HCT116 (cell line): Measurements from ENCODE around the gene DEFB114. TPM values are rescaled to one million over a fixed set of nuclear protein-coding genes. Genes with fewer than 3 reads are reported as not detected.

Experiments
- ATAC-seq: fragments of 200-7000 bp; cut with Tn5 transposase; 2 replicates; pipeline ENCODE4 v1.9.1; 2020; ENCODE audit warnings: mild to moderate bottlenecking, moderate library complexity
- BruUV-seq: library from RNA; stranded (reverse); fragments of 400-500 nt; replicated peaks from 2 replicates; lab custom pipeline; 2021; lab: Mats Ljungman, UMichigan
- CTCF ChIA-PET: fragments of 300-600 bp; sonication (Branson Sonifier 250); formaldehyde crosslinking; loops from one replicate; lab custom pipeline; 2021; ENCODE audit warnings: antibody characterized with exemption; lab: Charles Lee
- POLR2A ChIA-PET: fragments of 300-600, 350-600 bp; sonication (Branson Sonifier 250); formaldehyde crosslinking; loops from one replicate; lab custom pipeline; 2021; ENCODE audit warnings: antibody characterized with exemption; lab: Charles Lee
- RAD21 ChIA-PET, 2 experiments: fragments of 300-600 bp; sonication (Branson Sonifier 250); formaldehyde crosslinking; loops; one replicate each; lab custom pipeline; 2023; ENCODE audit warnings: low total read pairs in 2 of 2; ENCODE audit not compliant: uncharacterized antibody in 2 of 2, unreplicated experiment in 2 of 2, low non-redundant PET in 1 of 2; lab: Charles Lee
- DNase-seq: peaks from one replicate; pipeline ENCODE4 v3.0.0-alpha.2; 2010; ENCODE audit warnings: low read depth, low spot score
- H2AFZ ChIP-seq: fragments of 200-600 bp; shearing (Covaris generic), sonication (generic); 2 replicates; pipeline ENCODE4 v1.6.1; 2017; ENCODE audit warnings: low read depth, mixed run types, mixed read lengths, antibody characterized with exemption, low read length; ENCODE audit not compliant: poor library complexity, severe bottlenecking
- H3K27ac ChIP-seq: 2 replicates; pipeline ENCODE4 v1.5.1; 2012; ENCODE audit warnings: low read depth, low read length
- H3K27me3 ChIP-seq: fragments of 200-600 bp; sonication (generic); 2 replicates; pipeline ENCODE4 v1.6.1; 2016; ENCODE audit warnings: mixed run types, low read length, mixed read lengths; ENCODE audit not compliant: insufficient read depth
- H3K36me3 ChIP-seq, 2 experiments: fragments of 200-500 bp in 1 of 2; fragments of 200-600 bp in 1 of 2; sonication (Bioruptor generic) in 1 of 2; sonication (generic) in 1 of 2; 2 replicates each; pipeline versions ENCODE4 v1.5.1 to v1.6.1; 2014 to 2016; ENCODE audit warnings: low read length in 2 of 2, inconsistent platforms in 1 of 2, mixed read lengths in 1 of 2, mixed run types in 1 of 2; ENCODE audit not compliant: insufficient read depth in 2 of 2, control insufficient read depth in 1 of 2
- H3K4me1 ChIP-seq, 2 experiments: fragments of 200-600 bp in 1 of 2; sonication (generic) in 1 of 2; 2 replicates each; pipeline versions ENCODE4 v1.5.1 to v1.6.1; 2012 to 2017; ENCODE audit warnings: low read length in 2 of 2, inconsistent platforms in 1 of 2, mild to moderate bottlenecking in 1 of 2, mixed read lengths in 1 of 2, mixed run types in 1 of 2, moderate library complexity in 1 of 2; ENCODE audit not compliant: insufficient read depth in 2 of 2, control insufficient read depth in 1 of 2
- H3K4me2 ChIP-seq: fragments of 200-600 bp; sonication (generic); 2 replicates; pipeline ENCODE4 v1.6.1; 2017; ENCODE audit warnings: mixed run types, low read length, mixed read lengths
- H3K4me3 ChIP-seq, 2 experiments: fragments of 200-600 bp in 1 of 2; sonication (generic) in 1 of 2; replicated peaks in 1 of 2; 2 replicates each; pipeline ENCODE4 v1.5.1; 2011 to 2016; ENCODE audit warnings: low read length in 2 of 2, control low read depth in 1 of 2, low read depth in 1 of 2, mild to moderate bottlenecking in 1 of 2, mixed read lengths in 1 of 2, mixed run types in 1 of 2
- H3K79me2 ChIP-seq: fragments of 200-600 bp; sonication (generic); 2 replicates; pipeline ENCODE4 v1.6.1; 2017; ENCODE audit warnings: mild to moderate bottlenecking, mixed run types, low read length, moderate library complexity, mixed read lengths; ENCODE audit not compliant: insufficient read depth
- H3K9ac ChIP-seq: fragments of 200-600 bp; sonication (generic); 2 replicates; pipeline ENCODE4 v1.6.1; 2016; ENCODE audit warnings: low read length, mixed read lengths
- H3K9me2 ChIP-seq: fragments of 200-600 bp; sonication (generic), shearing (Covaris generic); 2 replicates; pipeline ENCODE4 v1.6.1; 2017; ENCODE audit warnings: mixed run types, mild to moderate bottlenecking, moderate library complexity; ENCODE audit not compliant: insufficient read depth
- H3K9me3 ChIP-seq, 2 experiments: fragments of 200-500 bp in 1 of 2; fragments of 200-600 bp in 1 of 2; sonication (Bioruptor generic) in 1 of 2; sonication (generic) in 1 of 2; 2 replicates each; pipeline ENCODE4 v1.6.1; 2014 to 2017; ENCODE audit warnings: low read length in 2 of 2, mixed read lengths in 2 of 2, inconsistent platforms in 1 of 2, low read depth in 1 of 2, mild to moderate bottlenecking in 1 of 2, mixed run types in 1 of 2, moderate library complexity in 1 of 2; ENCODE audit not compliant: control insufficient read depth in 1 of 2, insufficient read depth in 1 of 2
- H4K20me1 ChIP-seq: fragments of 200-600 bp; sonication (generic), shearing (Covaris generic); 2 replicates; pipeline ENCODE4 v1.6.1; 2017; ENCODE audit warnings: mixed run types, mild to moderate bottlenecking, moderate library complexity; ENCODE audit not compliant: insufficient read depth
- CBX3 ChIP-seq: IDR thresholded peaks from 2 replicates; pipeline ENCODE4 v1.6.1; 2012; ENCODE audit warnings: low read depth
- EGR1 ChIP-seq: IDR thresholded peaks from 2 replicates; pipeline ENCODE4 v1.6.1; 2012; ENCODE audit warnings: low read depth
- ELF1 ChIP-seq: IDR thresholded peaks from 2 replicates; pipeline ENCODE4 v1.6.1; 2012; ENCODE audit warnings: low read depth, borderline replicate concordance
- EZH2 ChIP-seq: fragments of 200-600 bp; sonication (generic); IDR thresholded peaks from 2 replicates; pipeline ENCODE4 v1.6.1; 2017; ENCODE audit warnings: antibody characterized with exemption, mixed run types
- EZH2phosphoT487 ChIP-seq: fragments of 200-600 bp; IDR thresholded peaks from 2 replicates; pipeline ENCODE4 v1.6.1; 2018; ENCODE audit warnings: antibody characterized with exemption, borderline replicate concordance
- FOSL1 ChIP-seq: IDR thresholded peaks from 2 replicates; pipeline ENCODE4 v1.6.1; 2012; ENCODE audit warnings: low read depth
- JUND ChIP-seq: IDR thresholded peaks from 2 replicates; pipeline ENCODE4 v1.6.1; 2012
- RAD21 ChIP-seq: IDR thresholded peaks from 2 replicates; pipeline ENCODE4 v1.6.1; 2012; ENCODE audit warnings: low read depth, mild to moderate bottlenecking
- SIN3A ChIP-seq: IDR thresholded peaks from 2 replicates; pipeline ENCODE4 v1.6.1; 2012; ENCODE audit warnings: low read depth
- SP1 ChIP-seq: IDR thresholded peaks from 2 replicates; pipeline ENCODE4 v1.6.1; 2012; ENCODE audit warnings: low read depth
- SRF ChIP-seq: IDR thresholded peaks from 2 replicates; pipeline ENCODE4 v1.6.1; 2012; ENCODE audit warnings: low read depth
- TCF7L2 ChIP-seq: IDR thresholded peaks from 2 replicates; pipeline ENCODE4 v1.7.0; 2011; ENCODE audit warnings: borderline replicate concordance, inconsistent platforms; ENCODE audit not compliant: insufficient read depth, insufficient read length; ENCODE audit errors: extremely low read depth
- YY1 ChIP-seq: IDR thresholded peaks from 2 replicates; pipeline ENCODE4 v1.6.1; 2011; ENCODE audit warnings: low read length, low read depth, moderate library complexity, mild to moderate bottlenecking; ENCODE audit not compliant: insufficient replicate concordance; ENCODE audit errors: extremely low read depth
- ZFX ChIP-seq: fragments of 450-650 bp; IDR thresholded peaks from 2 replicates; pipeline ENCODE4 v1.6.1; 2017
- intact Hi-C: fragments of 100-400 bp; cut with micrococcal nuclease; formaldehyde crosslinking; loops from 2 replicates; pipeline ENCODE4 v1.10.0; 2022
- total RNA-seq: library from RNA; stranded (reverse); gene quantifications from one replicate; pipeline ENCODE4 v1.2.1, GENCODE V29; 2021; ENCODE audit not compliant: unreplicated experiment
- TF ChIP-seq, protein P1 (sequence below): IDR thresholded peaks from 2 replicates; pipeline ENCODE4 v1.6.1; 2012
- TF ChIP-seq, protein P2 (sequence below), 3 experiments: fragments of 200-600 bp in 1 of 3; sonication (generic) in 1 of 3; IDR thresholded peaks in 2 of 3; conservative IDR thresholded peaks in 1 of 3; 2 replicates each; pipeline ENCODE4 v1.5.1; 2012 to 2017; ENCODE audit warnings: low read depth in 2 of 3, low read length in 2 of 3, antibody characterized with exemption in 1 of 3, borderline replicate concordance in 1 of 3, control low read depth in 1 of 3, mild to moderate bottlenecking in 1 of 3, mixed read lengths in 1 of 3, mixed run types in 1 of 3, moderate library complexity in 1 of 3; ENCODE audit not compliant: insufficient read depth in 1 of 3
- TF ChIP-seq, protein P3 (sequence below): IDR thresholded peaks from 2 replicates; pipeline ENCODE4 v1.6.1; 2012; ENCODE audit warnings: low read depth

Gene DEFB114
- total RNA-seq, 1 experiment from 2014 or later: not detected

DNA sequence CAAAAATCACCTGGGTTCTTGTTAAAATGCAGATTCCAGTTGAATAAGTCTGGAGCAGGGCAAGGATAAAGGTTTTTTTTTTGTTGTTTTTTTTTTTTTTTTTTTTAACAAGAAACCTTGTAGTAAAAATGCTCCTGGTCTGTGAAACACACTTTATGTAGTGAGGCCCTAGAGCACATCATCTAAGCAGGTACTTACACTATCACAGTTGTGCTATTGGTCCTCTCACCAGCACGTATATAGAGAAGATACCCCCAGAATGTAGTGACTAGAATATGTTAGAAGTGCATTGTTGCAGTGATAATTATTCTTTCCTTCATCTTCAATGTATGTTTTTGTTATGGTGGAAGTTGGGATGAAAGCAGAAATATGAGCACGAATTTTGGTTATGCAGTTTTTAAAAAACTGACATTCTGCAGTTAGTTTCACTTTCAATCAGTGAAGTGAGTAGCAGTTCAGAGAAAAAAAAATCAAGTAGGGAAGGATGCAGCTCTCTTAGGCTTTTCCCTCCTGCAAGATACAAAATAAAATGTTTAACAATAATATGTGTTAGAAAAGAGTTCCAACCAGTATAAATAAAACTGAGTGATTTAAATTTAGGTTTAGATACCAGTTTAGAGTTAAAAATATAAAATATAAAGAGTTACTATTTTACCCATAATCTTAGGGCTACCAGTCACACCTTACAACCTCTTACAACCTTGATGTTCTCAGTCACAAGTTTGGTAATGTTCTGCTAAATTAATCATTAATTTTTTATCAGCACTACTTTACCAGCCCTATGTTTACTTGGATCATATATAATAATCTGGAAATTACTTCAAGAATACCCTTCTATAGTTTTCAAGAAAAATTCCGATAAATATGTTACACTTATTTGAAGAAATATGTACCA lies 14.6 kb upstream of the DEFB114 start:
- TF ChIP-seq, protein P1, sequence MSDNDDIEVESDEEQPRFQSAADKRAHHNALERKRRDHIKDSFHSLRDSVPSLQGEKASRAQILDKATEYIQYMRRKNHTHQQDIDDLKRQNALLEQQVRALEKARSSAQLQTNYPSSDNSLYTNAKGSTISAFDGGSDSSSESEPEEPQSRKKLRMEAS: no peak
- no peak for TF ChIP-seq TCF7L2
- TF ChIP-seq FOSL1: no peak
- no peak for TF ChIP-seq EZH2
- TF ChIP-seq ELF1: no peak
- TF ChIP-seq CBX3: no peak
- TF ChIP-seq, protein P2, sequence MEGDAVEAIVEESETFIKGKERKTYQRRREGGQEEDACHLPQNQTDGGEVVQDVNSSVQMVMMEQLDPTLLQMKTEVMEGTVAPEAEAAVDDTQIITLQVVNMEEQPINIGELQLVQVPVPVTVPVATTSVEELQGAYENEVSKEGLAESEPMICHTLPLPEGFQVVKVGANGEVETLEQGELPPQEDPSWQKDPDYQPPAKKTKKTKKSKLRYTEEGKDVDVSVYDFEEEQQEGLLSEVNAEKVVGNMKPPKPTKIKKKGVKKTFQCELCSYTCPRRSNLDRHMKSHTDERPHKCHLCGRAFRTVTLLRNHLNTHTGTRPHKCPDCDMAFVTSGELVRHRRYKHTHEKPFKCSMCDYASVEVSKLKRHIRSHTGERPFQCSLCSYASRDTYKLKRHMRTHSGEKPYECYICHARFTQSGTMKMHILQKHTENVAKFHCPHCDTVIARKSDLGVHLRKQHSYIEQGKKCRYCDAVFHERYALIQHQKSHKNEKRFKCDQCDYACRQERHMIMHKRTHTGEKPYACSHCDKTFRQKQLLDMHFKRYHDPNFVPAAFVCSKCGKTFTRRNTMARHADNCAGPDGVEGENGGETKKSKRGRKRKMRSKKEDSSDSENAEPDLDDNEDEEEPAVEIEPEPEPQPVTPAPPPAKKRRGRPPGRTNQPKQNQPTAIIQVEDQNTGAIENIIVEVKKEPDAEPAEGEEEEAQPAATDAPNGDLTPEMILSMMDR (IDR thresholded peaks at IDR 0.05 in 2 of 3, conservative IDR thresholded peaks at IDR 0.05 in 1 of 3; ENCODE audit: borderline replicate concordance in 1 of 3, insufficient read depth in 1 of 3, low read depth in 2 of 3, low read length in 2 of 3): no peak
- TF ChIP-seq SIN3A: no peak
- TF ChIP-seq JUND: no peak
- TF ChIP-seq RAD21: no peak
- no peak for TF ChIP-seq EGR1
- TF ChIP-seq EZH2phosphoT487: no peak
- TF ChIP-seq ZFX: no peak
- TF ChIP-seq SP1: no peak
- TF ChIP-seq SRF: no peak
- TF ChIP-seq YY1: no peak
- TF ChIP-seq, protein P3, sequence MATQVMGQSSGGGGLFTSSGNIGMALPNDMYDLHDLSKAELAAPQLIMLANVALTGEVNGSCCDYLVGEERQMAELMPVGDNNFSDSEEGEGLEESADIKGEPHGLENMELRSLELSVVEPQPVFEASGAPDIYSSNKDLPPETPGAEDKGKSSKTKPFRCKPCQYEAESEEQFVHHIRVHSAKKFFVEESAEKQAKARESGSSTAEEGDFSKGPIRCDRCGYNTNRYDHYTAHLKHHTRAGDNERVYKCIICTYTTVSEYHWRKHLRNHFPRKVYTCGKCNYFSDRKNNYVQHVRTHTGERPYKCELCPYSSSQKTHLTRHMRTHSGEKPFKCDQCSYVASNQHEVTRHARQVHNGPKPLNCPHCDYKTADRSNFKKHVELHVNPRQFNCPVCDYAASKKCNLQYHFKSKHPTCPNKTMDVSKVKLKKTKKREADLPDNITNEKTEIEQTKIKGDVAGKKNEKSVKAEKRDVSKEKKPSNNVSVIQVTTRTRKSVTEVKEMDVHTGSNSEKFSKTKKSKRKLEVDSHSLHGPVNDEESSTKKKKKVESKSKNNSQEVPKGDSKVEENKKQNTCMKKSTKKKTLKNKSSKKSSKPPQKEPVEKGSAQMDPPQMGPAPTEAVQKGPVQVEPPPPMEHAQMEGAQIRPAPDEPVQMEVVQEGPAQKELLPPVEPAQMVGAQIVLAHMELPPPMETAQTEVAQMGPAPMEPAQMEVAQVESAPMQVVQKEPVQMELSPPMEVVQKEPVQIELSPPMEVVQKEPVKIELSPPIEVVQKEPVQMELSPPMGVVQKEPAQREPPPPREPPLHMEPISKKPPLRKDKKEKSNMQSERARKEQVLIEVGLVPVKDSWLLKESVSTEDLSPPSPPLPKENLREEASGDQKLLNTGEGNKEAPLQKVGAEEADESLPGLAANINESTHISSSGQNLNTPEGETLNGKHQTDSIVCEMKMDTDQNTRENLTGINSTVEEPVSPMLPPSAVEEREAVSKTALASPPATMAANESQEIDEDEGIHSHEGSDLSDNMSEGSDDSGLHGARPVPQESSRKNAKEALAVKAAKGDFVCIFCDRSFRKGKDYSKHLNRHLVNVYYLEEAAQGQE: no peak
- H3K4me3 ChIP-seq: no peak overlapping the region
- POLR2A ChIA-PET: no interaction called here
- no peak overlapping the region for H3K4me2 ChIP-seq
- no TSS peak for BruUV-seq
- RAD21 ChIA-PET: no interaction called here
- DNase-seq (no peak), ATAC-seq (no peak)
- H3K9me2 ChIP-seq: no peaks in the 10 kb centered on the region
- intact Hi-C loops: no loop called here
- H2AFZ ChIP-seq: no peak overlapping the region
- H4K20me1 ChIP-seq: no peaks in the 10 kb centered on the region
- no peak overlapping the region for H3K9ac ChIP-seq
- H3K36me3 ChIP-seq: no peaks in the 10 kb centered on the region
- H3K79me2 ChIP-seq: no peaks in the 10 kb centered on the region
- CTCF ChIA-PET: no interaction called here
- no peak overlapping the region for H3K27ac ChIP-seq
- 0 out of 2 replicates have a peak, but pooled peaks cover 11% of the 10 kb centered on the region for H3K27me3 ChIP-seq
- H3K4me1 ChIP-seq: no peaks in the 10 kb centered on the region
- H3K9me3 ChIP-seq: no peaks in the 10 kb centered on the region
